GM21825 (cell line): ENCODE measurements around the gene HBS1L.
A peak's percentile ranks its signal among the peaks of the same experiment; 100 is the strongest.
"Not testable (repeated sequence)": the region's sequence is repeated elsewhere in the genome, so short reads cannot be mapped to it uniquely, and the experiment has no call there.

Source experiments
- ATAC-seq: cut with Tn5 transposase; IDR thresholded peaks from one replicate; pipeline ENCODE4 v1.9.1; 2021; ENCODE audit warnings: mild to moderate bottlenecking, moderate library complexity; ENCODE audit not compliant: unreplicated experiment

The HBS1L gene

DNA sequence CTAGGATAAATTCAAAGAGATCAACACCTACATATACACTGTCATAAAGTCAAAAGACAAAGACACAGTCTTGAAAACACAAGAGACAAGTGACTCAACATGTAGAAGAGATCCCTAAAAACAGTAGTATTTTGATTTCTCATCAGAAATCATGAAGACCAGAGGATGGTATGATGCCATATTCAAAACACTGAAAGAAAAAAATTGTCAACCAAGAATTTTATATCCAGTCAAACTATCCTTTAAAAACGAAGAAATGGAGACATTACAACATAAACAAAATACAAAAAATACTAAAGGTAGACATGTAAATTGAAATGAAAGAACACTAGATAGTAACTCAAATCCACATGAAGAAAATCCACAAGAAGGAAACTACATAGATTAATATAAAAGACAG is 27.3 kb upstream of the HBS1L start:
- ATAC-seq = no peak

DNA sequence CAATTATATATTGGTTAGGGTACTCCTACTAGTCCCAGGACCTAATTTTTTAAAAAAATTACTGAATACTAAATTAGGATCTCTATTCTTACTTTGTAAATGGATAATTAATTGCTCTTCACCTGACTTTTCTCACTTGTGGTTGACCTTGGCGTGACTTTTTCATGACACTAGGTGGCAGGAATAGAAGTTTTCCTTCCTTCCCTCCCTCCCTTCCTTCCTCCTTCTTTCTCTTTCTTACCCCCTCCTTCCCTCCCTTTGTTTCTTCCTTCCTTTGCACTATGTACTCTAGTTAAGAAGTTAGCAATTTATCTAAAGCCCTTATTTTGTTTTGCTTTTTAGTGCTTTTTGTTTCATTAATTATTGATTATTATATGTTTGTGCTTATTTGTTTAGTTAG is 20.4 kb upstream of the HBS1L start:
- no peak for ATAC-seq

DNA sequence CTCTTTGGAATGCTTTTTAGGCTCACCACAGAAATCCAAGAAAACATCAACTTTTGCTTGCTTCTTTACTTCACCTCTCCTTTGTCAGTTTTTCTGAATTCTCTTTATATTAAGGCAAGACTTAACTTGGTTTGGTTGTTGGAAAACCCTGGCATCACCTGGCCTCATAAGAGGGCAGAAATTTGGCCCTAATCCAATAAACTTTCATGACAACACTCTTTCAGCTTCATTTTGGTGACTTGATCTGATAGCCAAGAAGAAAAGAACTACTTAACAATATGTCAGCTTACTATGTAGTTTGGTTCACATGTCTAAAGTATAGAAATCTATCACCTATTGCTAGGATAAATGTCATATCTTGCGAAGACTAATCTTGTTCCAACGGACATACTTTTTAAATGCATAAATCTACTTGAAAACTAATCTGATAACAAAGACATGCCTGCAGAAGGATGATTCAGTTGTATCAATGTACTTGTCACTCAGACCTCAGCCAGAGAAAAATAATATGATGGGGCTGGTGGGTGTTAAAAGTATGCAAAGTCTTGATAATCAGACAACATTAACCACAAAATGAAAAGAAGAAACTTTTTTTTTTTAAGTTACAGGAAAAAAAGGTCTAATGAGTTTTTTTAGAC is 19.3 kb upstream of the HBS1L start:
- ATAC-seq = no peak

DNA sequence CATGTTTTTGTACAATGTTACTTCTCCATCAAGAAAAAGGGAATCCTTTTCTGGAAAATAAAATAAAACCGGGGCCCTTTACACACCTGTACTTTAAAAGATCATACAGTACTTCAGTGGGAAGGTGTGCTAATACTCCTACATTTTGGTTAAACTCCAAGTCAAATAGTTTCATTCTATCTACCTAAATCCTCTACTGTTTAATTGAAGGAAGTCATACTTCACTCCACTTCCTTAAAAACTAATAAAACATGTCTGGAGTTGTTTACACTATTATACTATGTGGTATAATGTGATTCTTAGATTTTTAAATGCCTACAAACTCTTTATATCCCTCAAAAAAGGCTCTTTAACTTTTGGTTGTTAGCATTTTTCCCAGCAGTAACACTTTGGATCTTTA is 18.6 kb upstream of the HBS1L start:
- no peak for ATAC-seq

DNA sequence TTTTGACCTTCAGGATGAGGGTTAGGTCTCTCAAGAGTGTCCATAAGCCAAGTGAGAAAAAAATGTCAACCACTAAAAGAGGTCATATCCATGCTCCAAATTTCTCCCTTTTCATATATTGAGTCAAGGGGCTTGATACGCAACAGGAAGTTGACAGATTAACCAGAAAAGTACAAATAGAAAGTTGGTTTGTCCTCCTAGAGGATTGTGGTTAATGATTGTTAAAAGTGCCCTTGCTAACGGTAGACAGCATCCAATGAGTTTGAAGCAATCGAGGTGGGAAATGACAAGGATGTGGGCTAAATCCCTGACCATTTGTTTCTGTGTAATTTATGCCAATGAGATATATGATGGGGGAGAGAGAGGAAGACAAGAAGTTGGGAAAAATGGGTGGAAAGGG is 18.1 kb upstream of the HBS1L start:
- no peak for ATAC-seq

DNA sequence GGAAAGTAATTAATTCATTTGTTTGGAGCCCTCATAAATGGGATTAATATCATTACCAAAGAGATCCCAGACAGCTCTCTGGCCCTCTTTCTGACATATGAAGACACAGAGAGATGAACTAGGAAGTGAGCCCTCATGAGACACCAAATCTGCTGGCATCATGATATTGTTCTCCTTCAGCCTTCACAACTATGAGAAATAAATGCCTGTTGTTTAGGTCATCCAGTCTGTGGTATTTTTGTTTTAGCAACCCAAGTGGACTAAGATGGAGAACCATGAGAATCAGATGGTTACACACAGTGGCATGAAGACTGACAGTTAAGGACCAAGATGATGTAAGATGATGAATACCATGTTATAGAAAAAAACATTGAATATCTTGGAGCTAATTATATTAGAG is 16.9 kb upstream of the HBS1L start:
- no peak for ATAC-seq

DNA sequence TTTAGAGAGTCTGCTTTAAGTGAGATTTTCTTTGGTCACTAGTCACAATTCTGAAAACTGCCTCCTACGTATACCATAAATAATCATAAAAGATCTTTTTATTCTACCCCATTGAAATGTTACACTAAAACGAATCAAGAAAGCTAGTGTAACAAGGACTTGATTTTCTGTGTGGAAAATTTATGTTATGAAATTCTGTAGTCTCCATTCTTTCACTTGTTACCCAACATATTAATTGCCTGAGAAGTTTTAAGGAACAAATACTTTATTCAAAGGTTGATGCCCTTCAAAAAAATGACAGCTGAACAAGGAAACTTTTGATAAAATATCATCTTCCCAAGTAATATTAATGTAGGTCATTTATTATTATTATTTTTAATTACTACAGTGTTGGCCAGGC is 13.3 kb upstream of the HBS1L start:
- ATAC-seq = no peak

DNA sequence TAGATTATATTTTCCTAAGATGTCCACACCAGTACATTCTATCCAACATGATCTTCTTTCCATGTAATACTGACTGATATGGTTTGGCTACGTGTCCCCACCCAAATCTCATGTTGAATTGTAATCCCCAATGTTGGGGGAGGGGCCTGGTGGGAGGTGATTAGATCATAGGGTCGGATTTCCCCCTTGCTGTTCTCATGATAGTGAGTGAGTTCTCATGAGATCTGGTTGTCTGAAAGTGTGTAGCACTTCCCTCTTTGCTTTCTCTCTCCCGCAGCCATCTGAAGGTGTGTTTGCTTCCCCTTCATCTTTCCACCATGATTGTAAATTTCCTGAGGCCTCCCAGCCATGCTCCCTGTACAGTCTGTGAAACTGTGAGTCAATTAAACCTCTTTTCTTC is 12.2 kb upstream of the HBS1L start:
- no peak for ATAC-seq

DNA sequence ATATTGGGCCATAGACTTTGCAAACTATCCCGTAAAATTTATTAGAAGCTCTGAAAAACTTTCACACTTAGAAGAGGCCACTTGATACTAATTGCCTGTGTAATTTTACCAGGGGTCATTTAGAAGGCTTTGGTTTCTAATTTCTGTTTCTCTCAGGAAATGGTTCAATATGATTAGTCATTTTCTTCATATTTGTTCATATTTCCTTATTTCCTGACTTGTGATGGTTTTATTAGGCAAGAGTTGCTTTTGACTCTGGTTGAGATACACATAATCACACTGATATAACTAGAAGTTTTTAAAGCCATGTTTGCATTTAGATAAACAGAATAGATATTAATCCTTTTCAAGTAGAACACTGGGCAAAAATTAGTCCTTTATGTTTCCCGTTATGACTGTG is 11.8 kb upstream of the HBS1L start:
- ATAC-seq = no peak

DNA sequence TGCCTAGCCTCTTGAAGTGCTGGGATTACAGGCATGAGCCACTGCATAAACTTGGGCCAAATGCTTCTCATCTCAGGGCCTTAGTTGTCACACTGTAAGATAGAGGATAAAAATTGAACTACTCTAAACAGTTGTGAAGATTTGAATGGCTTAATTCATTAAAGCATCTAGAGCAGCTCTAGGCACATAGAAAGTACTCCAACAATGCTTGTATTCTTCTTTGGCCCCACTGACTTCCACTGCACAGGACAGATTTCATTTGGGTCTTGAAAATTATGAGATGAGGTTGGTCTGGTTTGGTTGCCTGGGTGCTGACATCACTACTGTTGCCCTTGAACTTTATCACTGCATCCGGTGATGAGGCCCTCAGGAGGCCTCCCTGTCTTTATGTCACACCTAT is 10.0 kb upstream of the HBS1L start:
- ATAC-seq = no peak

DNA sequence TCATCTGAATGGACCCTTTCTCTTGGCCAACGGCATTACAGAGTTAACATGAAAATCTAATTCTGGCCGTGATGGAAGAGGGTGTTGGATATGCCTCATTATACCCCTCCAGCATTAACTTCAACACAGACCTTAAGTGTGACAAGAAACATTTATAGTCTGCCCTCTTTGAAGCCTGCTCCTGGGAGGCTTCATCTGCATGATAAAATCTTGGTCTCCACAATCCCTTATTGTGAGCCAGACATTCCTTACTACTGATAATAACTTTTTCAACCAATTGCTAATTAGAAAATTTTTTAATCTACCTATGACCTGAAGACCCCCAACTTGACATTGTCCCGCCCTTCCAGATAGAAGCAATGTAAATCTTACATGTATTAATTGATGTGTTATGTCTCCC is 9.3 kb upstream of the HBS1L start:
- no peak for ATAC-seq

DNA sequence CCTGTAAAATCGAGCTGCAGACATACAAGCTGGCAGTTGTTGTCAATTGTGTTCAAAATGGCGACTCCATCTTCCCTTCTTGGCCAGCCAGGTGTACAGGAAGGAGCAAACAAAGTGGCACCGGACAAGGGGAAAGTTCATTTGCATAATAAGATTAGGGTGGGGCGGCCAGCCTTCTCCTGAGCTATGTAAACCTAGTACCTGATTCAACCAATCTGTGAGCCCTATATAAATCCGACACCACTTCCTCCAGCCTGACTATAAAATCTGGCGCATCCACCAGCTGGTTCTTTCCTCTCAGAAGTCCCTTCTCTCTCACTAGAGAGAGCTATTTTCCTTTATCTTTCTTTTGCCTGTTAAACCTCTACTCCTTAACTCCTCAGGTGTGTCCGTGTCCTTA is 8.1 kb upstream of the HBS1L start:
- ATAC-seq = no peak

DNA sequence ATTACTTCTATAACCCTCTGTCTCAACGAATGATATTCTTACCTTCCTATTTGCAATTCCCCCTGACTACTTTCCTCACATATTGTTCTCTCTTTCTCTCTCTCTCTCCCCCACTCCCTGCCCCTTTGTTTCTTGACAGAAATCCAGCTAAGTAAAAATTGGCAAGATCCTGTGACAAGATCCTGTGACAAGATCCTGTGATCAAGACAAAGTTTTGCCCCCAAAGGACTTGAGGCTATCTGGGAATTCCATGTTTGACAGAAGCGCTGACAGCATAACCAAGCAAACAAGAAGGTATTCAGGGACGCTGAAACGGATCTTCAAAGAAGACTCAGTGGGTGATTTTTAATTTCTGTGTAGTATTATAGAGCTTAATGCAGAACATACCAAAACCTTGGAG is 5.5 kb upstream of the HBS1L start:
- no peak for ATAC-seq

DNA sequence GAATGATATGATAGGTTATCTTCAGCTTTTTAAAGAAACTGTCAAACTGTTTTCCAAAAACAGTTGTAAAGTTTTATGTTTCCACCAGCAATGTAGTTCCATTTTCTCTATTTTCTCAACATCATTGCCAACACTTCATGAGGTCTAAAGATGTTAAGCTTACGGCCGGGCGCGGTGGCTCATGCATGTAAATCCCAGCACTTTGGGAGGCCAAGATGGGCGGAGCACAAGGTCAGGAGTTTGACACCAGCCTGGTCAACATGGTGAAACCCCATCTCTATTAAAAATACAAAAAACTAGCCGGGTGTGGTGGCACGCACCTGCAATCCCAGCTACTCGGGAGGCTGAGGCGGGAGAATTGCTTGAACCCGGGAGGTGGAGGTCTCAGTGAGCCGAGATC is 3.7 kb upstream of the HBS1L start:
- not testable (repeated sequence) for ATAC-seq

DNA sequence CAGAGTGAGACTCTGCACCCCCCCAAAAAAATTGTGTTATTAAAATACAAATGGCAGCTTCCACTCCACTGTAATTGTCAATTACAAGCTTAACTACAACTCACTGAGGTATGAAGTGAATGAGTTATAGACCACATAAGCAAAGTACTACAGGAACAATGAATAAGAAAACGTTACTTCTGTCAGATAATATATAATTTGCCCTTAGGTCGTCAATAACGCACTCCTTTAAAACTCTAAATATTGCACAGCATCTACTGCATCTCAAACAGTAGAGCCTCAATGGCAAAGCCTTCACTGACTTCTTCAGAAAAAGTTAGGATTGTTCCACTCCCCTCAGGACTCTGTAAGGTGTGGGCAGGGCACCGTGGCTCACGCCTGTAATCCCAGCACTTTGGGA is 2.0 kb upstream of the HBS1L start:
- no peak for ATAC-seq

DNA sequence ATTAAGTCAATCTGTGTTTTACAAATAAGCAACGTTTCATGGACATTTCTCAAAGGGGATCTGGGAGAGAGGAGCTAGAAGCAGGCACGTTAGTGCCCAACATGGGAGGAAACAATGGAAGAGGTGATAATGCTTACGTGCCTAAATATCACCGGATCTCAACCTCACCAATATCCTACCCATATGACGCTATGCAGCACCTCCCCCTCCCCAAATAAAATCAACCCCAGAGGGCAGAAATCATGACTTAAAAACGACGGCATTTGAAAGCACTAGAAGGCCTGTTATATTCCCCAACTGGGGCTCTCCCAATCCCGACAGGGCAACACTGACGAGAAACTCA is 425 bp downstream of the HBS1L start:
- peak; percentile 9 for ATAC-seq

DNA sequence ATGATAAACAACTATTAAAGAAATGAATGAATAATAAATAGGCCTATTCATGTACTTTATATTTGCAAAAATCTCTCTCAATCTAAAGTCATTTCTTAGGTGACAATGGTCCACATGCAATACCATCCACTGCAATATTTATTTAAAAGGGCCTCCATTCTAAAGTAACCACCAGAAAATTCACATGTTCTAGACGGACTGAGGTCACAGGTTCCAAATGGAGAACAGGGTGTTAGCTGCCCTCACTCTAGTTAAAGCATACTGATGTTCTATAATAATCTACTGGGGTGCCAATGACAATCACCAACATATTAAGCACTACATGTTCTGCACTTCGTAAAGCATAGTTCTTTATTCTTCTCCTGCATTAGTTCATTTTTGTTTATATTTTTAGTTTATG is 1.2 kb downstream of the HBS1L start:
- no peak for ATAC-seq

DNA sequence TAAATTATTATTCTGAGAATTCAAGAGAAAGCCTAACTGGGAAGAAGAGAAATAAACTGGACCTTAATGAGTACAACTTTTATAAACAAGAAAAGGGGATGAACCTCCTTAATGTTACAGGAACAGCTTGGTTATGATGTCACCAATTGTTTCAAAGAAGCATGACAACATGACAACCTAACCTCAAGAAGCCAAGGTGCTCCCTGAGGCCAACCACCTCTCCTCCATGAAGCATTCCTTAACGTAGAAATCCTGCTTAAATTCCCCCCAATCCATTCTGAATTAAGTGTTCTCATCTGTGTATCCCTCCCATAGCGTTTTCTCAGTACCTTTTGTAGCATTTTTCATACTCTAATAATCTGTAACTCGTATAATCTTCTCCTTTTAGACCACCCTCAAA is 1.7 kb downstream of the HBS1L start:
- ATAC-seq = no peak

DNA sequence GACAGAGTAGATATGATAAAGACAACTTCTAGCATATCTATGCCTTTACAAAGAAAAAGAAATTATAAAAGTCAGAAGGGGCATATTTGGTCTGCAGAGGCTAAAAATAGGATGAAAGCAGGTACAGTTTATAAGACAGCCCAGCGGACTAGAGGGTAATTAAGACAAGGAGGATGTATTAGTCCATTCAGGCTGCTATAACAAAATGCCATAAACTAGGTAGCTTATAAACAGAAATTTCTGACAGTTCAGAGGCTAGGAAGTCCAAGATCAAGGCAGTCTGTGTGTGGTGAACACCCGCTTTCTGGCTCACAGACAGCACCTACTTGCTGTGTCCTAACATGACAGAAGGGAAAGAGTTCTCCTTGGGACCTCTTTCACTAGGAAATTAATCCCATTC is 5.7 kb downstream of the HBS1L start:
- no peak for ATAC-seq

DNA sequence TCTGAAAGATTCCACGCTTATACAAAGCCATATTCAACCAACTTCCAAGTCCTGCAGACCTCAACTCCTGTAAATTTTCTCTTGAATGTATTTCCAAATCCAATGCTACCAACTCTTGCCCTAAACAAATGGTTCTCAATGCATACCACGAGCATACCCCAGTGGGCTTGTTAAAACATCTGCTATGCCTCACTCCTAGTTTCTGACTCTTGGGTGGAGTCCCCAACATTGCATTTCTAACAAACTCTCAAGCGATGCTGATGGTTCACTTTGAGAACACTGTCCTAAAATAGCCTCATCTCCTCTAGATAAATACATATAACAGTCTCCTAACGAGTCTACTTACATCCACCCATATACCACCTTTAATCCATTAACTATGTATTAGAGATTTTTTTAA is 7.3 kb downstream of the HBS1L start:
- no peak for ATAC-seq

DNA sequence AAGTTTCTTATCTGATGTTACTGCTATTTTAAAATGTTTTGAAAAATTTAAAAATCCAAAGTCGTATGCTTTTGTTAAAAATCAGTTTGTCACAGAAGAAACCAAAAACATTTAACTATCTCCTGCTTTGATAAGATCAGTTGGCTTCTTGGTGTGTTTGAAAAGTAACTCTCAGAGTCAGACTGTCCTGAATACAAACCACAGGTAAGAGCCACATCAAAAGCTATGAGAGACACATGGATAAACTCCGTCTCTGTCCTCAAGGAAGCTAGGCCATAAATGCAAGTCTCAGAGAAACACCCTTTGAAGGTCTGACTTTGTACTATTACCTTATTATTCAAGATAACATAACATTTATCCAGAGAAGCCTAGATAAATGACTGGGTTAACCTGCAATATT is 7.7 kb downstream of the HBS1L start:
- no peak for ATAC-seq

DNA sequence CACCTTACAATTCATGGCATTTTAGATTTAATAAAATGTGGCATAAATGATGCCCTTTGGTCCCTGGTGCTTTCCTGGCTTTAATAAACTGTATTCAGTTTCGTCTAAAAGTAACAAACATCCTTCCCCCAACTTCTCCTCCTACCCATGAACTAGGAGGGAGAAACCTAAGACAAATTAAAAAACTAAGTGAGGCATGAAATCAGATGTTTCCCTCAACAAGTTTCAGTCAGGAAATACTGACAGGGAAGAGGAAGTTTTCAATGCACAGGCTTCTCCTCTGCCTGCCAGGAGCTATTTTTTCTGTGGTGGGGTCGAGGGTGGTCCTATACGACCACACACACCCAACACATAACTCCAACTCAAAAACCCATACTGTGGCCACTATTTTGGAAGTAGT is 10.0 kb downstream of the HBS1L start:
- ATAC-seq = no peak

DNA sequence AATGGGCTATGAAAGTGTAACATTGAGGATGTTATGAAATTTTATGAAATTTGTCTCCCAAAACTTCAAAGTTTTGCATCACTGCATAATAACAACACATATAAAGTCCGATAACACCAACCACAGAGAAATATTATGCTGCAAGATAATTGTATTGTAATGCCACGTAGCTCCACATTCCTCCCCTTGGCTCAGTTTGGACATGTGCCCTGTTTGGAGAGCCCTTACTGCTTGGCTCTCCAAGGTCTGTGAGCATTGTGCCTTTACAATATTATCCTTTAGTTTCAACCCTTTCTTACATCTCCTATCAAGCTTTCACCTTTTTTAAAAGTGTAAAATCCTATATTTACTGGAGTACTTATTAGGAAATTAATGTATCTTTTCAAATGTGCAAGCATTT is 10.8 kb downstream of the HBS1L start:
- ATAC-seq = no peak

DNA sequence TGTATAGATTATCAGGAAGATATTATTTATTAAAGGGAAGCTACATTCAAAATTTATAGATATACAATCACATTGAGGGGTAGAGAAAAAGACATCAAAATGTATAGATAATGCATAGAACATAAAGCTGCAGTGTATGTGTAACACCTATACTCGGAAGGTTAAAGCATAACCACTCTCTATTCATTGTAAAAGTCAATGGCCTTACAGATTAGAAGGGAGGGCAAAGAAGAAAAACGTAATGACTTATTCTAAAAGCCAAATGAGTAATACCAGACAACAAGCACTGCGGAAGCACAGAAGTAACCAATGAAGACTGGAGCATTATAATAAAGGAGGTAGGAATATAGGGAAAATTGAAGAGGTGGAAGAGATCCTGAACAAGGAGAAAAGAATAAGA is 11.3 kb downstream of the HBS1L start:
- ATAC-seq = no peak
